ENCODE data around the gene P2RX7. TPM values are rescaled to one million over a fixed set of nuclear protein-coding genes. Genes with fewer than 3 reads are reported as not detected.
"Not testable (repeated sequence)": the region's sequence is repeated elsewhere in the genome, so short reads cannot be mapped to it uniquely, and the experiment has no call there.

Gene P2RX7
- total RNA-seq, 1 donor from 2014 or later: 0.47 TPM

- Mint-ChIP-seq H3K27ac (ENCODE audit: unreplicated experiment) (no peak overlapping the region), H3K4me1 (ENCODE audit: low read depth) (peaks cover 3% of the 10 kb centered on the region)
- TF ChIP-seq CTCF (IDR thresholded peaks at IDR 0.05): no peak
Observed at GRCh38 chr12:121227294-121227693, 94.6 kb downstream of the P2RX7 start.

GRCh38 chr12:121228919-121229665, 96.4 kb downstream of the P2RX7 start:
- H3K27me3 Mint-ChIP-seq (ENCODE audit: low read depth): no peaks in the 10 kb centered on the region
- TF ChIP-seq CTCF (IDR thresholded peaks at IDR 0.05): no peak
- peaks cover 3% of the 10 kb centered on the region for H3K4me1 Mint-ChIP-seq (ENCODE audit: low read depth)
- H3K27ac Mint-ChIP-seq (ENCODE audit: unreplicated experiment): no peak overlapping the region
- no peak overlapping the region for H3K4me3 Mint-ChIP-seq (ENCODE audit: unreplicated experiment)
- no peaks in the 10 kb centered on the region for H3K36me3 Mint-ChIP-seq (ENCODE audit: low read depth)
- no peak for DNase-seq (ENCODE audit: low spot score)
- H3K9me3 Mint-ChIP-seq (ENCODE audit: low read depth): no peaks in the 10 kb centered on the region

More at GRCh38 chr12:121227294-121227693, 94.6 kb downstream of the P2RX7 start:
- Mint-ChIP-seq H3K36me3 (ENCODE audit: low read depth) (peaks cover 2% of the 10 kb centered on the region), H3K27me3 (ENCODE audit: low read depth) (no peaks in the 10 kb centered on the region), H3K9me3 (ENCODE audit: low read depth) (no peaks in the 10 kb centered on the region), H3K4me3 (ENCODE audit: unreplicated experiment) (no peak overlapping the region)
- no peak for DNase-seq (ENCODE audit: low spot score)

GRCh38 chr12:121229826-121230537, 97.3 kb downstream of the P2RX7 start:
- not testable (repeated sequence) for H3K36me3 Mint-ChIP-seq (ENCODE audit: low read depth); DNase-seq (ENCODE audit: low spot score); H3K27me3 Mint-ChIP-seq (ENCODE audit: low read depth); H3K9me3 Mint-ChIP-seq (ENCODE audit: low read depth); H3K4me3 Mint-ChIP-seq (ENCODE audit: unreplicated experiment); H3K27ac Mint-ChIP-seq (ENCODE audit: unreplicated experiment); H3K4me1 Mint-ChIP-seq (ENCODE audit: low read depth)
- peak; percentile 93 for TF ChIP-seq CTCF (IDR thresholded peaks at IDR 0.05)

- Mint-ChIP-seq H3K4me1 (ENCODE audit: low read depth) (peaks cover 3% of the 10 kb centered on the region), H3K9me3 (ENCODE audit: low read depth) (no peaks in the 10 kb centered on the region), H3K4me3 (ENCODE audit: unreplicated experiment) (no peak overlapping the region), H3K36me3 (ENCODE audit: low read depth) (no peaks in the 10 kb centered on the region), H3K27ac (ENCODE audit: unreplicated experiment) (no peak overlapping the region), H3K27me3 (ENCODE audit: low read depth) (no peaks in the 10 kb centered on the region)
- no peak for DNase-seq (ENCODE audit: low spot score)
- TF ChIP-seq CTCF (IDR thresholded peaks at IDR 0.05): peak; percentile 63
Observed at GRCh38 chr12:121230538-121230907, 97.8 kb downstream of the P2RX7 start.

GRCh38 chr12:121232163-121232562, 99.5 kb downstream of the P2RX7 start:
- H3K27me3 Mint-ChIP-seq (ENCODE audit: low read depth): no peaks in the 10 kb centered on the region

More at GRCh38 chr12:121232163-121232562, 99.5 kb downstream of the P2RX7 start:
- Mint-ChIP-seq H3K4me3 (ENCODE audit: unreplicated experiment) (no peak overlapping the region), H3K9me3 (ENCODE audit: low read depth) (no peaks in the 10 kb centered on the region), H3K27ac (ENCODE audit: unreplicated experiment) (no peak overlapping the region), H3K4me1 (ENCODE audit: low read depth) (peaks cover 3% of the 10 kb centered on the region), H3K36me3 (ENCODE audit: low read depth) (peaks cover 3% of the 10 kb centered on the region)
- TF ChIP-seq CTCF (IDR thresholded peaks at IDR 0.05): no peak
- DNase-seq (ENCODE audit: low spot score): no peak

Data from chondrocyte (in vitro differentiated cells).